Measurements from ENCODE around the gene PDZD7.

PDZD7 gene

GRCh38 chr10:101050208-101051069 is 19.5 kb upstream of the PDZD7 start:
- Histone ChIP-seq H3K9me2 (replicated peaks; ENCODE audit: control insufficient read depth, low read length) (no peaks in the 10 kb centered on the region), H4K20me1 (ENCODE audit: control insufficient read depth, insufficient read depth, low read depth, low read length) (peaks cover 8% of the 10 kb centered on the region; the same call in 1 of the 2 replicates), H3K27ac (ENCODE audit: low read depth, low read length) (no peak overlapping the region), H3K36me3 (ENCODE audit: control insufficient read depth, low read length) (peaks cover 10% of the 10 kb centered on the region), H3F3A (ENCODE audit: control insufficient read depth, insufficient read depth) (peaks cover 5% of the 10 kb centered on the region; the same call in 1 of the 2 replicates), H3K79me2 (ENCODE audit: control insufficient read depth, low read length) (peaks cover 22% of the 10 kb centered on the region), H3K4me3 (ENCODE audit: low read length) (peak overlapping the region; percentile 65), H3K4me2 (ENCODE audit: low read length) (peak overlapping the region; percentile 68), H3K27me3 (ENCODE audit: control insufficient read depth, low read length) (no peaks in the 10 kb centered on the region), H3K9me3 (ENCODE audit: control insufficient read depth, insufficient read depth, low read length) (no peaks in the 10 kb centered on the region), H3K4me1 (ENCODE audit: control insufficient read depth, low read length) (peaks cover 32% of the 10 kb centered on the region)
- no peak for TF ChIP-seq EZH2phosphoT487 (IDR thresholded peaks at IDR 0.05; ENCODE audit: borderline replicate concordance, low read length)
- peak; percentile 96 for TF ChIP-seq CTCF (IDR thresholded peaks at IDR 0.05; ENCODE audit: low read depth, low read length, poor library complexity, severe bottlenecking)

GRCh38 chr10:101047961-101048892 is 17.3 kb upstream of the PDZD7 start:
- H3K36me3 ChIP-seq (ENCODE audit: control insufficient read depth, low read length), result no peaks in the 10 kb centered on the region
- H3K4me2 ChIP-seq (ENCODE audit: low read length), result no peak overlapping the region
- no peak for TF ChIP-seq EZH2phosphoT487 (IDR thresholded peaks at IDR 0.05; ENCODE audit: borderline replicate concordance, low read length)
- no peak for TF ChIP-seq CTCF (IDR thresholded peaks at IDR 0.05; ENCODE audit: low read depth, low read length, poor library complexity, severe bottlenecking)
- peaks cover 9% of the 10 kb centered on the region for H3F3A ChIP-seq (ENCODE audit: control insufficient read depth, insufficient read depth)
- peaks cover 5% of the 10 kb centered on the region for H3K79me2 ChIP-seq (ENCODE audit: control insufficient read depth, low read length)
- peaks cover 4% of the 10 kb centered on the region; the same call in 1 of the 2 replicates for H4K20me1 ChIP-seq (ENCODE audit: control insufficient read depth, insufficient read depth, low read depth, low read length)
- H3K27ac ChIP-seq (ENCODE audit: low read depth, low read length), result no peak overlapping the region
- no peaks in the 10 kb centered on the region for H3K9me3 ChIP-seq (ENCODE audit: control insufficient read depth, insufficient read depth, low read length)
- H3K4me1 ChIP-seq (ENCODE audit: control insufficient read depth, low read length), result peaks cover 34% of the 10 kb centered on the region
- no peaks in the 10 kb centered on the region for H3K27me3 ChIP-seq (ENCODE audit: control insufficient read depth, low read length)
- H3K9me2 ChIP-seq (replicated peaks; ENCODE audit: control insufficient read depth, low read length), result no peaks in the 10 kb centered on the region
- H3K4me3 ChIP-seq (ENCODE audit: low read length), result no peak overlapping the region

GRCh38 chr10:101047268-101047667 is 16.3 kb upstream of the PDZD7 start:
- no peak overlapping the region for H3K4me2 ChIP-seq (ENCODE audit: low read length)
- H3K9me3 ChIP-seq (ENCODE audit: control insufficient read depth, insufficient read depth, low read length), result no peaks in the 10 kb centered on the region
- H4K20me1 ChIP-seq (ENCODE audit: control insufficient read depth, insufficient read depth, low read depth, low read length), result peaks cover 4% of the 10 kb centered on the region; the same call in 1 of the 2 replicates
- peaks cover 3% of the 10 kb centered on the region for H3K79me2 ChIP-seq (ENCODE audit: control insufficient read depth, low read length)
- H3K27ac ChIP-seq (ENCODE audit: low read depth, low read length), result no peak overlapping the region
- H3K27me3 ChIP-seq (ENCODE audit: control insufficient read depth, low read length), result no peaks in the 10 kb centered on the region
- peaks cover 42% of the 10 kb centered on the region for H3K4me1 ChIP-seq (ENCODE audit: control insufficient read depth, low read length)
- no peak overlapping the region for H3K4me3 ChIP-seq (ENCODE audit: low read length)
- no peaks in the 10 kb centered on the region for H3K36me3 ChIP-seq (ENCODE audit: control insufficient read depth, low read length)
- peaks cover 9% of the 10 kb centered on the region for H3F3A ChIP-seq (ENCODE audit: control insufficient read depth, insufficient read depth)
- TF ChIP-seq CTCF (IDR thresholded peaks at IDR 0.05; ENCODE audit: low read depth, low read length, poor library complexity, severe bottlenecking), result no peak
- H3K9me2 ChIP-seq (replicated peaks; ENCODE audit: control insufficient read depth, low read length), result no peaks in the 10 kb centered on the region
